ENCODE measurements around the gene PTPRN2. TPM values are rescaled to one million over a fixed set of nuclear protein-coding genes. Genes with fewer than 3 reads are reported as not detected.

Gene PTPRN2
- total RNA-seq, 4 donors from 2014 or later, result 6.6 to 10.7 (median 8.2) TPM

GRCh38 chr7:157787275-157787701 lies 800.3 kb downstream of the PTPRN2 start:
- 91 to 93% methylated on average over 12 to 13 of the region's 13 CpGs for WGBS, 2 donors
- no peaks in the 10 kb centered on the region for H3K36me3 ChIP-seq
- peaks cover 0 to 5% (median 0%) of the 10 kb centered on the region in 4 donors for H3K4me1 ChIP-seq
- no peak overlapping the region for H3K4me3 ChIP-seq
- no peak for DNase-seq (ENCODE audit: low spot score in 2 of 2)
- no peak overlapping the region for H3K27ac ChIP-seq
- TF ChIP-seq EP300 (IDR thresholded peaks at IDR 0.05) (no peak), POLR2A (IDR thresholded peaks at IDR 0.05) (no peak), CTCF (IDR thresholded peaks at IDR 0.05) (no peak)
- H3K27me3 ChIP-seq, result no peaks in the 10 kb centered on the region
- H3K9me3 ChIP-seq, result peaks cover 0 to 10% (median 0%) of the 10 kb centered on the region in 4 donors

- Histone ChIP-seq H3K27ac (no peak overlapping the region), H3K36me3 (no peaks in the 10 kb centered on the region), H3K4me1 (peaks cover 0 to 5% (median 0%) of the 10 kb centered on the region in 4 donors), H3K27me3 (no peaks in the 10 kb centered on the region), H3K4me3 (no peak overlapping the region), H3K9me3 (peaks cover 0 to 10% (median 0%) of the 10 kb centered on the region in 4 donors)
- WGBS, 2 donors, result 91 to 94% methylated on average over 27 to 46 of the region's 47 CpGs
- no peak for TF ChIP-seq EP300 (IDR thresholded peaks at IDR 0.05)
- no peak for DNase-seq (ENCODE audit: low spot score in 2 of 2)
These were observed 801.0 kb downstream of the PTPRN2 start for GRCh38 chr7:157786375-157787274.

GRCh38 chr7:157785486-157786186 lies 802.0 kb downstream of the PTPRN2 start:
- peaks cover 0 to 8% (median 0%) of the 10 kb centered on the region in 4 donors for H3K9me3 ChIP-seq
- no peaks in the 10 kb centered on the region for H3K27me3 ChIP-seq
- H3K4me3 ChIP-seq, result no peak overlapping the region
- no peaks in the 10 kb centered on the region for H3K36me3 ChIP-seq
- 92% methylated on average over 32 of the region's 32 CpGs for WGBS, 2 donors
- H3K27ac ChIP-seq, result no peak overlapping the region
- H3K4me1 ChIP-seq, result peaks cover 0 to 5% (median 0%) of the 10 kb centered on the region in 4 donors
- DNase-seq (ENCODE audit: low spot score in 2 of 2), result no peak
- no peak for TF ChIP-seq POLR2A (IDR thresholded peaks at IDR 0.05)
- no peak for TF ChIP-seq EP300 (IDR thresholded peaks at IDR 0.05)
- no peak for TF ChIP-seq CTCF (IDR thresholded peaks at IDR 0.05)

GRCh38 chr7:157784979-157785441 lies 802.6 kb downstream of the PTPRN2 start:
- Histone ChIP-seq H3K27ac (no peak overlapping the region), H3K4me3 (no peak overlapping the region), H3K27me3 (no peaks in the 10 kb centered on the region), H3K36me3 (no peaks in the 10 kb centered on the region), H3K4me1 (peaks cover 0 to 5% (median 0%) of the 10 kb centered on the region in 4 donors), H3K9me3 (peaks cover 0 to 8% (median 0%) of the 10 kb centered on the region in 4 donors)
- no peak for TF ChIP-seq EP300 (IDR thresholded peaks at IDR 0.05)
- no peak for TF ChIP-seq POLR2A (IDR thresholded peaks at IDR 0.05)
- TF ChIP-seq CTCF (IDR thresholded peaks at IDR 0.05), result no peak
- DNase-seq (ENCODE audit: low spot score in 2 of 2), result peak in 1 of 2 donors; percentile 14
- WGBS, 2 donors, result 69 to 80% methylated on average over 22 to 26 of the region's 26 CpGs

- H3K4me1 ChIP-seq, result peaks cover 0 to 5% (median 0%) of the 10 kb centered on the region in 4 donors
- H3K9me3 ChIP-seq, result peaks cover 0 to 8% (median 0%) of the 10 kb centered on the region in 4 donors
- TF ChIP-seq POLR2A (IDR thresholded peaks at IDR 0.05) (no peak), EP300 (IDR thresholded peaks at IDR 0.05) (no peak), CTCF (IDR thresholded peaks at IDR 0.05) (no peak)
- no peak overlapping the region for H3K4me3 ChIP-seq
- 45 to 46% methylated on average over 13 to 19 of the region's 27 CpGs for WGBS, 2 donors
- H3K36me3 ChIP-seq, result no peaks in the 10 kb centered on the region
- H3K27me3 ChIP-seq, result no peaks in the 10 kb centered on the region
- no peak overlapping the region for H3K27ac ChIP-seq
- DNase-seq (ENCODE audit: low spot score in 2 of 2), result no peak
These were observed 803.4 kb downstream of the PTPRN2 start for GRCh38 chr7:157784041-157784835.
